ENCODE measurements around the gene APBB1.

Gene APBB1

GRCh38 chr11:6356503-6357055 is 62.3 kb downstream of the APBB1 start:
- no peak for TF ChIP-seq CTCF (IDR thresholded peaks at IDR 0.05; ENCODE audit: low read depth, low read length, missing control alignments)
- in situ Hi-C loops (cut with HindIII; ENCODE audit: low sequenced_read_pairs): no loop called here
- no peak overlapping the region for H3K4me3 ChIP-seq (ENCODE audit: low read depth, low read length)
- DNase-seq (ENCODE audit: low read depth): no peak

GRCh38 chr11:6354651-6355485 is 64.0 kb downstream of the APBB1 start:
- no peak for TF ChIP-seq CTCF (IDR thresholded peaks at IDR 0.05; ENCODE audit: low read depth, low read length, missing control alignments)
- H3K4me3 ChIP-seq (ENCODE audit: low read depth, low read length): no peak overlapping the region
- in situ Hi-C loops (cut with HindIII; ENCODE audit: low sequenced_read_pairs): no loop called here
- no peak for DNase-seq (ENCODE audit: low read depth)

GRCh38 chr11:6353367-6353987 is 65.4 kb downstream of the APBB1 start:
- TF ChIP-seq CTCF (IDR thresholded peaks at IDR 0.05; ENCODE audit: low read depth, low read length, missing control alignments): peak; percentile 96
- in situ Hi-C loops (cut with HindIII; ENCODE audit: low sequenced_read_pairs): no loop called here
- no peak overlapping the region for H3K4me3 ChIP-seq (ENCODE audit: low read depth, low read length)

GRCh38 chr11:6351782-6352382 is 67.0 kb downstream of the APBB1 start:
- DNase-seq (ENCODE audit: low read depth): no peak
- TF ChIP-seq CTCF (IDR thresholded peaks at IDR 0.05; ENCODE audit: low read depth, low read length, missing control alignments): no peak
- in situ Hi-C loops (cut with HindIII; ENCODE audit: low sequenced_read_pairs): no loop called here
- no peak overlapping the region for H3K4me3 ChIP-seq (ENCODE audit: low read depth, low read length)

More at GRCh38 chr11:6353367-6353987, 65.4 kb downstream of the APBB1 start:
- peak; percentile 19 for DNase-seq (ENCODE audit: low read depth)

GRCh38 chr11:6350486-6350885 is 68.4 kb downstream of the APBB1 start:
- no peak for TF ChIP-seq CTCF (IDR thresholded peaks at IDR 0.05; ENCODE audit: low read depth, low read length, missing control alignments)
- H3K4me3 ChIP-seq (ENCODE audit: low read depth, low read length): no peak overlapping the region
- DNase-seq (ENCODE audit: low read depth): no peak
- in situ Hi-C loops (cut with HindIII; ENCODE audit: low sequenced_read_pairs): no loop called here

- no peak overlapping the region for H3K4me3 ChIP-seq (ENCODE audit: low read depth, low read length)
- no peak for TF ChIP-seq CTCF (IDR thresholded peaks at IDR 0.05; ENCODE audit: low read depth, low read length, missing control alignments)
- in situ Hi-C loops (cut with HindIII; ENCODE audit: low sequenced_read_pairs): no loop called here
- no peak for DNase-seq (ENCODE audit: low read depth)
Observed at GRCh38 chr11:6350043-6350442, 68.9 kb downstream of the APBB1 start.

All from astrocyte of the cerebellum (primary cell).